HG02759 (cell line): ENCODE results near the gene HTR6.
"Not testable (repeated sequence)": the region's sequence is repeated elsewhere in the genome, so short reads cannot be mapped to it uniquely, and the experiment has no call there.

ENCODE experiments used
- ATAC-seq: cut with Tn5 transposase; IDR thresholded peaks from one replicate; pipeline ENCODE4 v1.9.1; 2021; ENCODE audit warnings: mild to moderate bottlenecking, moderate library complexity; ENCODE audit not compliant: unreplicated experiment

Gene HTR6

DNA sequence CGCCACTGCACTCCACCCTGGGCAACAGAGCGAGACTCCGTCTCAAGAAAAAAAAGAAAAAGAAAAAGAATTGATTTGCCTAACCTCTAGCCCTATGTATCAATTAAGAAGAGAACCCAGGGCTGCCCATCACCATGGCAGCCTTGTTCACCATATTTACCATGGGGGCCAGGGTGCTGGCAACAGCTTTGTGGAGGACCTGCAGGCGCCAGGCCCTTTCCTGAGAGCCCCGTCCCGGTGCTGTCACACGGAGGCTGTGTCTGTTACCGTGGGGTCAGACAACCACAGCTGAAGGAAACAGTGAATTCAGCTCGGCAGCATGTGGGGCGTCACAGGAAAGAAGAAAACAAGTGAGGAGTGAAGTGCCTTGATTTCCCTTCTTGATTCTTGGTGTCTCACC, 27.1 kb upstream of the HTR6 start:
- ATAC-seq: no peak

DNA sequence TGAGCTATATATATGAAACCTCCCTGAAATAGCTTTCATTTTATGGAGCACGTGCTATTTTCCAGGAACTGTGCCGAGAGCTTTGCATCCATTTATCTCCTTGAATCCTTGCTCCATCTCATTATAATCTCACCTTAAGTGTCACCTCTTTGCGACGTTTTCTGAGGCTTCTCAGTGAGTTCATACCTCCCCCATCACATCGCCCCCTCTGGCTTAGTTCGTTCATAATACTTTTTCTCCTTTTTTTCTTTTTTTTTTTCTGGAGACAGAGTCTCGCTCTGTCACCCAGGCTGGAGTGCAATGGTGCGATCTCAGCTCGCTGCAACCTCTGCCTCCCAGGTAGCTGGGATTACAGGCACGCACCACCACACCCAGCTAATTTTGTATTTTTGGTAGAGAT, 25.4 kb upstream of the HTR6 start:
- ATAC-seq: not testable (repeated sequence)

DNA sequence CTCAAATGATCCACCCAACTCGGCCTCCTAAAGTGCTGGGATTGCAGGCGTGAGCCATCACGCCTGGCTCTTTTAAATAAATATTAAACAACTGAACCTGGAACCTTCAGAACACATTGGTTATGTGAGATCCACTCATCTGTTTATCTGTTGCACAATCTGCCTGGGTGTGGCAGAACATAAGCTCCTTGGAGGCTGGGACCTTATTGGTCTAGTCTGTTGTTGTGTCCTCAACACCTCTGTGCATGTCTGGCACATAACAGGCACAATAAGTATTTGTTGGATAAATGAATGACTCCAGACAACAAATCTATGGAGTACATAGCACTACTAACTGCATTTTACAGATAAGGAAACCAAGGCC, 24.7 kb upstream of the HTR6 start:
- no peak for ATAC-seq

DNA sequence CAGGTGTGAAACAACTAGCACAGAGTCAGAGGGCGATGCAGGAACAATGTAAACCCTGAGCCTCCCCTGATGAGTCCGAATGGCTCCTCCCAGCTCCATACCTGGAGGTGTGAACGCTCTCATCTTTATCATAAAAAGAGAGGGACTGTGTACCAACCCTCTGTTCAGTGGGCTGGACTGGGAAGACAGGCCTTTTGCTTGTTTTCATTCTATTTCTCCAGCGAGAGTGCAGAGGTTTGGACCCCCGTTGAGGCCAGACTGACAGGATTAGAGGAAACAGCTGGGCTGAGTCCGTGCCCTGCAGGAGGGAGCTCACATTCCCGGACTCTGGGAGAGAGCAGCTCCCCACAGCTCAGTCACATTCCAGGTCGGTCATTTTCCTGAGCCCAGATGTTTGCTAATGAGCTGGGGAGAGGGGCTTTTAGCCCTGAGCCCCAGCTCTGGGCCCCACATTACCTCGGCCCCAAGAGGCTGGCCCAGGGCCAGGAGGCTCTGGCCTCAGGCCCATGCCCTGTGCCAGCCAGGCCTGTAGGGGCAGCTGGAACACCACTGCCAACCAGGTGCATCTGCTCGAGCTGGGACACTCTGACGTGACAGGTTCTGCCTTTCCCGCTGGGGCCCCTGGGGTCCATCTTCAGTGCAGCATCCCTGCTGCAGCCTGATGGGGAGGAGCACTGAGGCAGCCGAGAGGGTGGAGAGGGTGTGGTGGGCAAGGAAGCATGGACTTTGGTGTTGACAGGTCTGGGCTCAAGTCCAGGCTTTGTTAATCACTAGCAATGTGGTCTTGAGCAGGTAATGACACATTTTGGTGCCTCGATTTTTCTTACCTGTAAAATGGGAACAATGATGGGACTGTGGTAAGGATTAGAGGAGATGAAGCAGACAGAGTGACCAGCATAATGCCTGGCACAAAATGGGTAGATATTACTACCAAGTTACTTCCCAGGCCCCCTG, 24.0 kb upstream of the HTR6 start:
- no peak for ATAC-seq

DNA sequence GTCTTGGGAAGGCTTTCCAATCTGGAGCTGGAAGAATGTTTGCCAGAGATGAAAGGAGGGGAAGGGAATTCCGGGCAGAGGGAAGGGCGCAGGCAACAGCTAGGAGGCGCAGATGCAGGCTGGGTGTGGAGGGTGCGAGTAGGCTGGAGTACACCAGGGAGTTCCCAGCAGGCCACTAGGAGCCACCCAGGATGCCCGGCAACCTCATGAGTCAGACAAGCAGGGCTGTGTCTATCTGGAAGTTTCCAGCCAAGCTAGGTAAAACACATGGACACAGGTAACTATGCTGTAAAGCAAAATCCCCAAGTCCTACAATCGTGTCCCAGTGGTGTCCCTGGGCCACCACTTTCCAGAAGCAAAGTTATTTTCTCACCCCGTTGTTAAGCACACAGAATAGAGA, 21.6 kb upstream of the HTR6 start:
- no peak for ATAC-seq

DNA sequence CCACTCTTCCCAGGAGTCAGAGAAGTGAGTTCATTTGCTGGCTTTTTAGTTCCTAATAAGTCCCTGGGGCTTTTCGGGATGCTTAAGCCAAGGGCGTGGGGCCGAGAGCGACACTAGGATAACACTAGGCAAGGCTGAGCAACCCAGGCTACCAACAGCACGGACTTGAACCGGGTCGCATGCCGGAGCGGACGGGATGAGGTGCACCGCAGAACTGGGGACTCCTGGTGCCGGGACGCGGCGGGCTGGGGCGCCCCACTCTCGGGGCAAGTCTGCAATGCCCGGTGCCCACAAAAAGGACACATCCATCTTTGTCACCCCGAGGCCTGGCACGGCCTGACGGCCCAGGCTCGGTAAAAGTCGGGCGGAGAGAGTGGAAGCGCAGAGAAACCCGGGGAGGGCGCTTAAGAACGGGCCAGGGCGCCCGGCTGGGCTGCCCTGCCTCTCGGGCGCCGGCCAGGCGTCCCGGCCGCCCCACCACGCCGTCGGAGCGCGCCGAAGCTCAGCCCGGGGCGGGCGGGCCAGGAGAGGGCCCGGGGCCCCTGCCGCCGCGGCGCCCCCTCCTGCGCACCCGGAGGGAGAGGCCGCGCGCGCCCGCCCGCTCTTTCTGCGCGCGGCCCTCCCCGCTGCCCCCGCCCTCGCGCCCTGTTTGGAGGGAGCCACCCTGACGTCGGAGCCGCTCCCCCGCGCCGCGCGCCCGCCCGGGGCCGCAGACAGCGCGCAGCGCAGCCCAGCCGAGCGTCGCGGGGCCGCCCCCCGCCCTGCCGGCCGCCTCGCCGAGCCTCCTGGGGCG, 20.9 kb upstream of the HTR6 start, which contains the start of gene NBL1:
TSS of gene NBL1 (plus strand) at position 710 of the 793 bp plus-strand sequence. CDS start 10,720 bp downstream, outside the sequence.
- peak; percentile 72 for ATAC-seq

DNA sequence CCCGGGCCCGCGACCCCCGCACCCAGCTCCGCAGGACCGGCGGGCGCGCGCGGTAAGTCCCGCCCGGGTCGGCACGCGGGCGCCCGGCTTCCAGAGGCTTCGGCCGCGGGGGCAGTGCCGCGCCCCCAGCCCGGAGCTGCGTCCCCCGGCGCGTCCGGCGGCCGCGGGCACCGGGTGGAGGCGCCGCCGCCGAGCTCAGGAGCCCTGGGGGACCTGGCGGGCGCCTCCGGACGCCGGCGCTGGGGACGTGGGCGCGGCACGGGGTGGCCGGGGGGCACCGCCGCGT, 20.3 kb upstream of the HTR6 start:
- peak; percentile 35 for ATAC-seq

DNA sequence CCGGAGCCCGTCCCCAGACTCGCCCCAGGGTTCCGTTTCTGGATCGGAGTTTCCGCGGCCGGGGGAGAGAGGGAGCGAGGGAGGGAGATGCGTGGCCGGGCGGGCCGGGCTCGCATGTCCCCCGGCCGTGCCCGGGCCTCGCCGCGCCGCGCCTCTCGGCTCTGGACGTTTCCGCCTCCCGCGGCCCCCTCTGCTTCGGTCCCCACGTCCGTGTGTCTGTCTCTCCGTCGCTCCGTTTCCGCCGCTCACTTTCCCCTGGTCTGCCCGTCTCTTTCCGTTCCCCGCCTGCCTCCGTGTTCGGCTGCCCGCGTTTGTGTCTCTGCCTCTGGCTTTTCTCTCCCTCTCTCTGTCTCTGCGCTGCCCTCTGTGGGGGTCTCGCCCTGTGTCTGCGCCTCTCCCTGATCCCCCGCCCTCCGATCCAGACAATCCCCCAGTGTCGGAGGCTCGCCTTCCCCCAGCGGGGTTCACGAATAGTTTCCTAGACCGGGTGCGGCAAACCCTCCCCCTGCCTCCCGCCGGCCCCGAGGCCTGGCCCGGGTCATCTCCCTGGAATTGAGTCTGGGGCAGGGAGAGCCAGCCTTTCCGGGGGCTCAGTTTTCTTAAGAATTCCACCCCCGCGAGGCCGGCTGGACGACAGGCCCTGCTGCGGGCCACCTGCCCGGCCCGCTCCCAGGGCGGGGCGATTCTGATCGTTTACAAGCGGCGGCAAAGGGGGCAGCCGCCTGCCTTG, 19.8 kb upstream of the HTR6 start:
- ATAC-seq: peak; percentile 28

DNA sequence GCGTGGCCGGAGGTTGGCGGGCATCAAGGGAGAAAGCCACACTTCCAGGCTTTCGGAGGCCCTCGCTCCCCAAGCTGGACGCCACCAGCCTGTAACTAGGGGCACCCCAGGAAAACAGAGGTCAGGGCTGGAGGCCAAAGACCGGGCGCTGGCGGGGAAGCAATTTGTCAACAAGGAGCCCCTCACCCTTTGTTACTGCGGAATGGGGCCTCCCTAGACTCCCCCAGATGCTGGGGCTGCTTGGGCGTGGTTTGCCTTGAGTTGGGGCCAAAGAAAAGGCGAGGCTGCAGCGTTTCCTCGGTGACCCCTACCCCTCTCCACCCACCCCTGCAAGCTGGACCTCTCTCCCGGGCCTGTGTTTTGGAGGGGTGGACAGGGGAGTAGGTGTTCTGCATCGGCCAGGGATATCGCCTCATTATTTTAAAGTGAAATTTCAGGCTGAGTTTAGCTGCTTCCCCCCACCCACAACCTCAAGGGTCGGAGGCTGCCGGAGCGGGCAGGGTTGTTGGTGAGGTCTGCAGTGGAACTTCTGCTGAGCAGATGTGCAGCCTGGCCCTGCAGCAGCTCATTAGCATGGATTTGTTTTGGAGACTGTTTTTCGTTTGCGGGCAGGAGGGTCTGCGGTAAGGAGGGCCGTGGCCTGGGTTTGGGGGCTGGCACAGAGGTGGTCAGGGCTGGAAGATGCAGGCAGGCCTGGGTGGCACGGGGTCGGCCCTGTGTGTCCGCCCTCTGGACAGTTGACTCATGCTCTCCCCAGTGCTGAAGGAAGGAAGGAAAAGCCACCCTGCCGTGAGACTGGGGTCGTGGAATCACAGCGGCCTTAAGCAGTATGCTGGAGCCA, 19.0 kb upstream of the HTR6 start:
- no peak for ATAC-seq

DNA sequence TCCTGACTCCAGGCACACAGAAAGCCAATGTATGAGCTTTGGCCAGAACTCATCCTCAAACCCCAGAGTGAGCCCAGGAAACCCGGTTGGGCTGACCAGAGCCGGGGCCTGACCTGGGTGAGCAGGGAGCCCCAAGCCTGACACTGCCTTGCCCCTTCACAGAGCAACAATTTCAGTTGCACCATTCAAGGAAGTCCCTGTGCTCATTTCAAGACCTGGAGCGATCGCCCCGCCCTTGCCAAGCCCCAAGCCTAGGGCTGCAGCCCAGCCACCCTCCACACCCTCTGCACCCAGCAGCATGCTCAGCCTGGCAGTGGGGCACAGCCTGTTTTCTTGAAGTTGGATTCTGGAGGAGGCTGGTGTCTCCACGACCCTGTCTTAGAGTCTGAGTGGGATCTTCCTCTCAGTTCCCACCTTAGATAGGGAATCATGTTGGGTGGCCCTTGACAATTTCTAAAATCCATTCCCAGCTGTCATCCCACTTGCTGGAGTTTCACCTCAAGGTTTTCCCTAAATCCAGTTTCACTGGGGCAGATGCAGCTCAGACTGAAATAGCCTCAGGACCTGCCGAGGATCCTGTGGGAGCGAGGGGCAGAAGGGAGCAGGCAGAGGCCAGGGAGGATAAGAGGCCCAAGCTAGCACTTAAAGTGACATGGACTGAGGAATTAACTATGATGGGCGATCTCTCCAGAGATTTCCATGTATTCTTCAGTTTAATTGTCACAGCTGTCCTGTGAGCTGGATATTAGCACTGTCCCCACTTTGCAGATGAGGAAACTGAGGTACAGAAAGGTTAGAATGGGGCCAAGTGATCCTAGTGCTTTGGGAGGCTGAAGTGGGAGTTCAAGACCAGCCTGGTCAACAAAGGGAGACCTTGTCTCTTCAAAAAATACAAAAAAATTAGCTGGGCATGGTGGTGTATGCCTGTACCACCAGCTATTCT, 18.0 kb upstream of the HTR6 start:
- ATAC-seq: no peak

DNA sequence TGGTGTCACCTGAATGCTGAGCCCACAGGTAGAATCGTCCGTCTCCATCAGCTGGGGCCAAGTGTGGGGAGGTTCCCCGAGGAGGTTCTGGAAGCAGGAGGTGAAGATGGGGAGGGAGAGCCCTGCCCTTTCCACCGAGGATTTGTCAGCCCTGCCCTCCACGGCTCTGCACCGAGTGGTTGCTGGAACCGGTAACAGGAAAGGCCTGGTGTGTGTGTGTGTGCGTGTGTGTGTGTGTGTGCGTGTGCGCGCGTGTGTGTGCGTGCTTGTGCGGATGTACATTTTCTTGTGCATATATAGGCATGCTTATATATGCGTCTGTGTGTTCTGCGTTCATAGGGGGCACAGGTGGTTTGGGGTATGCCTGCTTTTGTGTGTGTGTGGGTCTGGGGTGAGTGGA, 17.0 kb upstream of the HTR6 start:
- ATAC-seq: no peak

DNA sequence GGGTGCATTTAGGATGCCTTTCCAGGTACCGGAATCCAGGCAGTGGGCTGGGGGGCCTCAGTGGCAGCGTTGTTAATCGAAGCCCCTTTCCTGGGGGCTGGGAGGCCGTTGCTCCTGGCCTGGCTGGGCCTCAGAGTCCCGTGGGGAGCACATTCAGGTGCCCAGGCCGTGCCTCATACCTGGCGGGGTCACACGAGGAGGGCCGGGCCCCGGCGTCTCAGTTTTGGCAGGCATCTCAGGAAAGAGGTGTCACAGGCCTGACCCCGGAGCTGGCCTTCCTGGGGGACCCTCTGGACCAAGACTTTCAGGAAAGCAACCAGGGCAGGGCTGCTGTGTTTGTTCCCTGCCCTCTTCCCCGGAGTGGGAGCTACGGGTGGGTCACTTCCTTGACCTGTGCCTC, 16.4 kb upstream of the HTR6 start:
- no peak for ATAC-seq

DNA sequence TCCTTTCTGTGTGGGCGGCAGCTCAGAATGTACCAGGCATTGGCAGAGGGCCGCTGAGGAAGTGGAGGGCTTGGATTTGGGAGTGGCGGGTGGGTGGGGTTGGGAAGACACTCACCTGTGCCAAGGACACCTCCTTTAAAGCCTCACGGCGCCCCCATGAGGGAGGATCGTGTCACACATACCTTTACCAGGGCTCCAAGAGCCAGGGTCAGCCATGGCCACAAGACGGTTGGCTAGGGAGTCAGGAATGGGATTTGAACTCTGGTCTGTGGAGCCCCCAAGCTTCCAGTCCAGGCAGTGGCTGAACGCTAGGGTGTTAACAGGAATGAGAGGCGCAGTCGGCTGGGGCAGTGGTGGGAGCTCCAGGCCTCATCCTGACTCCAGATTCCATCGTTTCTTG, 16.0 kb upstream of the HTR6 start:
- no peak for ATAC-seq

DNA sequence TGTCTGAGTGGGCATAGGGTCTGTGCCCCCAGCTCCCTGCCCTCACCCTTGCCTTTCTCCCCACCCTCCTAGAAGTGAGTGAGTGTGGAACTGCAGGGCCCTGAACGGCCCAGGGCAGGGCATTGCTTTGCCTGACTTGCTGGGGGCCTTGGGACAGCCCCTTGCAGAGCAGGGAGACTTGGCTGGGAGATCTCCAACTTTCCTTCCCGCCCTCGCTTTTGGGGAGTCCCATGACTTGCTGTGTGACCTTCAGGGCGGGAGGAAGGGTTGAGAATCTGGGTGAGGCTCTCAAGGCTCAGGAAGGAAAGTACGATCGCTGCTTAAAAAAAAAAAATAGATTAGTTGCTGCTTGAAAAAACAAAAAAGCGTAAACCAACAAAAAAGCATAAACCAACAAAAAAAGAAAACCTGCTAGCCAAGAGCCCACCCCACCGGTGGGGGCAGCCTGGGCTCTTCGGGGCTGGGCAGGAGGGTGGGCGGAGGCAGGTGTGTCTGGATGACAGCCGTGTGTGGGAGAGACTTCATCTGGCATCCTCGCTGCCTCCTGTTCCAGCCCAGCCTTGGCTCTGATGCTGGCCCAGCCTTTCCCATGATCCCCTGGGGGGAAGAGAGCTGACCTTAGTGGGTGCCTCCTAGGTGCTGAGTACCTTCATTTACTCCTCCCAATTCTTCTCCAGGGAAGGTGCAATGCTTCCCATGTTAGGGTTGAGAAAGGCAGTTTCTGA, 14.1 kb upstream of the HTR6 start:
- no peak for ATAC-seq

DNA sequence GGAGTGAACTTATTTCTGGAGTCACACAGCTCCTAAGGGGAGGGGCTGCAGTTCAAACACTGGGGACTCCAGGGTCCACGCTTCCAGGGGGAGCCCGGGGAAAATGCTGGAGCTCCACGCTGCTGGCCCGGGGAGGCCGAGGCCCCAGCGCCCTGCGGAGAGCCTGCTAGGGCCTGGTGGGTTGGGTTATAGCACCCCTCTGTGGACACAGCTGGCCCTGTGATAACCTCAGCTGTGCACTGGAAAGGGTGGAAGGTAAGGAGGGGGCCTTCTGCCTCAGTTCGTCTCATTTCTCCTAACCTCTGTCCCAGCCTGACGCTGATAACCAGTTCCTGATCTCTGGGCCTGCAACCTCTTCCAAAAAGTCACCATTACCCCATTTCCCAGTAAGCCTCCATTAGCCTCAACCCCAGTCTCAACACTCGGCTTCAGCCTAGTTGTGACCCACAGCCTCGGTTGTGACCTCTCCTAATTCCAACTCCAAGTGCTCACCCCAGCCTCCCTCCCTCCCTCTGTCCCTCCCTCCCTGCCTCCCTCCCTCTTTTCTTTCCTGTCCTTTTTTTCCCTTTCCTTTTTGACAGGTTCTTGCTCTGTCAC, 13.4 kb upstream of the HTR6 start:
- no peak for ATAC-seq

DNA sequence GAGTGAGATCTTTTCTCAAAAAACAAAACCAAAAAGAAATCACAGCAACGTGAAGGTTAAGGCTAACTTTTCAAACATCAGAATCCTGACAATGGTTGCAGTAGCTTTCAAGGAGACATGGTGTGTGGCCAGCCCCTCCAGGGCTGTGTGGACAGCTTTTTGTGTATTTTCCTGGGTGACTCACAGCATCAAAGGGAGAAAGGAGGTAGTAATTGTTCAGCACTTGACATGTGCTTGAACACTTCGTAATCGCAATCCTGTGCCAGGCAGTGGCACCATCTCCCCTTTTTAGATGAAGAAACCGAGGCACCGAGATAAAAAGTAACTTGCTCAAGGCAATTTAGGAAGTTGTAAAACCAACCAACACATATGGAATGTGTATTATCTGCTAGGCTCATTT, 10.3 kb upstream of the HTR6 start:
- ATAC-seq: no peak

DNA sequence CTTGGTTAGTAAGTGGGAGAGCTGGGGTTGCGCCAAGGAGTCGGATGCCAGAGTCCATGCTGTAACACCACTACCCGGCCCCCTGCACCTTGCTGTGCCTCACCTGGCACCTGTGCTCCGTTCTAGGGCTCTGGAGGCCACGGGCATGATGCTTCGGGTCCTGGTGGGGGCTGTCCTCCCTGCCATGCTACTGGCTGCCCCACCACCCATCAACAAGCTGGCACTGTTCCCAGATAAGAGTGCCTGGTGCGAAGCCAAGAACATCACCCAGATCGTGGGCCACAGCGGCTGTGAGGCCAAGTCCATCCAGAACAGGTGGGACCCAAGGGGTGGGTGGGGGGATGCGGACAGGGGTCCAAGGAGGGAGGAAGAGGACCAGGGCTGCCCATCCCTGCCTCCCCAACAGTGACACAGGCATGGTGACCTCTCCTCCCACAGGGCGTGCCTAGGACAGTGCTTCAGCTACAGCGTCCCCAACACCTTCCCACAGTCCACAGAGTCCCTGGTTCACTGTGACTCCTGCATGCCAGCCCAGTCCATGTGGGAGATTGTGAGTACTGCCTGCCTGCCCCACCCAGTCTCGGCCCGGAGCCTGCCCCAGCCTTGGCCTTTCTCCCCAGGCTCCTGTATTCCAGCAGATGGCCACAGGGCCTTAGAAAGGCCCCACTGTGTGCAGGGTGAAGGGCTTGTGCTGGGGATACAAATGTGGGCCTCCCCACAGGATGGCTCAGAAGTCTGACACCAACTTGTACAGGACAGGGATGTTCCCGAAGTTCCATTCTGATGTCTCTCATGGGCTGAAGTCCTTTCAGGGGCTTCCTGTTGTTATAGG, 9.6 kb upstream of the HTR6 start:
- no peak for ATAC-seq

DNA sequence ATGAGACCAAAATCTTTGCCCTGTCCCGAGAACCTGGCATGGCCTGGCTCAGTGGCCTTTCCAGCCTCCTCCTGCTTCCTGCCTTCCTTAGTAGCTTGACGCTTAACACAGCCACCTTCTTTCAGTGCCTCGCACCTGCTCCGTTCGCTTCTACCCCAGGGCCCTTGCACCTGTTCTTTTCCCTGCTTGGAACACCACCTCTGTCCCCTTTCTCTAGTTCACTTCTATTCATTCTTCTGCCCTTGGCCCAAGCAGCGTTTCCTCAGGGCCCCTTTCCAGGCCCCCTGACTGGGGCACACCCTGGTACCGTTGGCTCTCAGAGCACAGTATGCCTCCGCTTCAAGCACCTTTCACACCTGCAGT, 9.0 kb upstream of the HTR6 start:
- no peak for ATAC-seq
